HT1080 (cell line): Measurements from ENCODE around the gene IDI1. TPM values are rescaled to one million over a fixed set of nuclear protein-coding genes. Genes with fewer than 3 reads are reported as not detected.
"Not testable (repeated sequence)": the region's sequence is repeated elsewhere in the genome, so short reads cannot be mapped to it uniquely, and the experiment has no call there.

Experiments
- DNase-seq: peaks from one replicate; pipeline ENCODE4 v3.0.0-alpha.2; 2015; ENCODE audit warnings: low read depth
- total RNA-seq: library from RNA; depleted of rRNA; stranded (reverse); fragments of >200 nt; shearing (Covaris generic); gene quantifications from 2 replicates; pipeline ENCODE4 v1.2.3, GENCODE V29; 2014

The IDI1 gene
- total RNA-seq, 1 experiment from 2014 or later, result 125 TPM

DNA sequence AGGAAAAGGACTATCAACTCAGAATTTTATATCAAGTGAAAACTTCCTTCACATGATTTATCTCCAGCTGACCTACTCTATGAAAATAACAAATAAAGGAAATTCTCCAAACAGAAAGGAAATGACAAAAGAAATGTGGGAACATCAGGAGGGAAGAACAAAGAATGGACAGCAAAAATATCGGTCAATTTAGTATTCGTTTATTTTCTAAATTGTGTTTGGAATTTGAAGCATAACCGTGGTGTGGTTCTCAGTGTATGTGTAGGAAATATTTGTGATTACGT lies 16.0 kb upstream of the IDI1 start:
- no peak for DNase-seq

DNA sequence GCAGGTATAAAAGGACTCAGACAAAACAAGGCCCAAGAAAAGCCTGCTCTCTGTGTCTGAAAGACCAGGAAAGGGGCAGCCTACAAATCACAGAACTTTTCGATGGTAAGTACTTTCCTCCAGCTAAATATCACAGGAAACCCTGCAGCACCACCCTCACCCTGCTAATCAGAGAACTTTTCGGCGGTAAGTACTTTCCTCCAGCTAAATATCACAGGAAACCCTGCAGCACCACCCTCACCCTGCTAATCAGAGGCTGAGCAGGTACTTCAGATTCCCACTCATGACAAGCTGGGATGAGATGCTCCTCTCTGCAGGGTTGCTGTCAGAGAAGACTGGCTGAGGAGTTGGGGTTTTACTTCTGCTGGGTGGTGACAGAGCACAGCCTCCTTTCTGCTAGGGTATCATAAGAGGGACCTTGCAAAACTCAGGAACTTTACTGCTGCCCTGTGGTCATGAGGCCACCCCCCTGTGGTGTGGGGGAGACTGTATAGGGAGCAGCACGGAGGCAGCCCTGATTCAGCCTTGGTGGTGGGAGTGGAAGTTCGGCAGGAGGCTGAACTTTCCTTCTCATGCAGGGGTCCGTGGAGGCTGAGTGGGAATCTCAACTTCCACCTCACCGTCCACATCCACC lies 14.4 kb upstream of the IDI1 start:
- DNase-seq, result no peak

DNA sequence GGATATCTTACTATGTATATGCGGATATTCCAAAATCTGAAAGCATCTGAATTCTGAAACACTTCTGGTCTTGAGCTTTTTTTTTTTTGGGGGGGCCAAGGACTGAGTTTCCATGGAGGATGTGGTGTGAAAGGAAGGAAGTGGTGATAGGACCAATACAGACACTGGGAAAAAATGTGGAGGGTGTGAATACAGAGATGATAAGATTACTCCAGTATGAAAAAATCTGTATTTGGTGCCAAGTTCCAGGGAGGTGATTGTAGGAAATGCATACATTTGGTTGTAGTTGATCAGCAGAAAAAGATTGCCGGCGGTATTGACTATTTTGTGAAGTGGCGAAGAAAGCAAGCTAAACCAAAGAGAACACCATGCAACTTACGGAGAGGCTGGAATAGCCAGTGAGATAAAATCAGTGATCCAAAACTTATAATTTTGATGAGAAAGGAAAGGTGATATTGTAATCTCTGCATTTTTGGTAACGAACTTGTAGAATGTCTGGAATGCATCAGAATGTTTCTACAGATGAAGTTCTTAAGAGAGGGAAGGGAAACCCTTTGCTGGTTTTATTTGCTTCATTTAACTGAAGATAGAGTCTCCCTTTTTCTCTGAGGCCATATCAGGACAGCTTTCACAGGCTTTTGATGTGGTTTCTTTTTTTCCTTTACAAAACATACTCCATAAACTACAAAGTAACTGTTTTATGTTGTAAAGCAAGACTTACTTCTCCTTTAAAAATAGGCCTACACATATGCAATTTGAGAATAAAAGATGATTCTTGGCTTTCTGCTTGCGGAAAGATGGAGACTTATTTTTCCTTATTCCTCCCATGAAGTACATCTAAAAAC lies 13.2 kb upstream of the IDI1 start:
- peak; percentile 68 for DNase-seq

DNA sequence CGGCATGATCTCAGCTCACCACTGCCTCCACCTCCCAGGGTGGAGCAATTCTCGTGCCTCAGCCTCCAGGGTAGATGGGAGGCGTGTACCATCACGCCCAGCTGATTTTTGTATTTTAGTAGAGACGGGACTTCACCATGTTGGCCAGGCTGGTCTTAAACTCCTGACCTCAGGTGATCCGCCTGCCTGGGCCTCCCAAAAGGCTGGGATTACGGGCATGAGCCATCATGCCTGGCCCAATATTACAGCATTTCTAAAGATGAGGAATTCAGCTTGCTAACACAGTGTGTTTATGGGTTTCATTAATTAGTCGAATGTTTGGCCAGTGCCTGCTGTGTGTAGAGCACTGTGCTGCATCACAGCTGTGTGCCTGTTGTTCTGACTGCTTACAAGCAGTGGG lies 11.0 kb upstream of the IDI1 start:
- no peak for DNase-seq

DNA sequence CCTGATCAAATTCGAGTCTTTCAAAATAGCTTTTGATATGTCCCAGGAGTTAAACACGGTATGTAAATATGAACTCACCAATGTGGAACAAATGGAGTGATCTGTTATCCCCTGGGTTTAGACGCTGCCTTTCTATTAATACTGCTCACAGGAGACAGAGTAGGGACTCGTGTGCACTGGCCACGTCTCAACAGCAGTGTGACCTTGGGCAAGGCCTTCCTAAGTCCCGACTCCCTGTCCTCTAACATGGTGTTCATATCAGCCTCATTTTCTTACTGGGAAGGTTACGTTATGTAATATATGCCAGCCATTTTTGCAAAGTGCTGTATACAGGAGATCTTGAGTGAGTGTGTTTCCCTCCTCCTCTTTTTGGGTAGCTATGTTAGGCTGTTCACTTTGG lies 9.1 kb upstream of the IDI1 start:
- no peak for DNase-seq

DNA sequence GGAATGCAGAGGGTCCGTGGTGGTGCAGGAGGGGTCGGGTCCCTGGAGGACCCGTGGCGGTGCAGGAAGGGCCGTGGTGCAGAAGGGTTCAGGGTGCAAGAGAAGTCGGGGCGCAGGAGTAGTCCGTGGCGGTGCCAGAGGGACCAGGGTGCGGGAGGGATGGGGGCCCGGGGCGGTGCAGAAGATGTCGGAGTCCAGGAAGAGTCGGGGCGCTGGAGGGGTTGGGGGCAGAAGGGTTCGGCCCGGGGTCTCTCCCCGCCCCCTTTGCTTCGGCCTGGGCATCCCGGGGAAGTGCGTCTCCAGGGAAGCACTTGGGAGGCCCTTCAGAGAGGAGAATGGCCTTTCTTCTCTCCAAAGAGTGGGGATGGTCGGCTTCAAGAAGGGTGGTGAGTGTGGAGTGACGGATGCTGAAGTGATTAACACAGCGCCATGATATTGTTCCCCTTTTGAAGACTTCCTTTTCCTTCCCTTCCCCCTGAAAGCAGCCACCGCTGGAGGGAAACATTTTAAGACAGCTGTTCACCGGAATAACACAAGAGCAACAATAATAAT lies 8.3 kb upstream of the IDI1 start:
- DNase-seq, result peak; percentile 12

GRCh38 chr10:1056326-1057105 lies 7.6 kb upstream of the IDI1 start, which contains the start of gene WDR37:
WDR37 (plus strand) TSS chr10:1056385; CDS start chr10:1072156, 15,771 bp downstream.
- DNase-seq, result peak; percentile 76

GRCh38 chr10:1054684-1055083 lies 5.8 kb upstream of the IDI1 start:
- no peak for DNase-seq

GRCh38 chr10:1050554-1050953 lies 1.6 kb upstream of the IDI1 start:
- peak; percentile 13 for DNase-seq

GRCh38 chr10:1050145-1050544 lies 1.2 kb upstream of the IDI1 start:
- no peak for DNase-seq

DNA sequence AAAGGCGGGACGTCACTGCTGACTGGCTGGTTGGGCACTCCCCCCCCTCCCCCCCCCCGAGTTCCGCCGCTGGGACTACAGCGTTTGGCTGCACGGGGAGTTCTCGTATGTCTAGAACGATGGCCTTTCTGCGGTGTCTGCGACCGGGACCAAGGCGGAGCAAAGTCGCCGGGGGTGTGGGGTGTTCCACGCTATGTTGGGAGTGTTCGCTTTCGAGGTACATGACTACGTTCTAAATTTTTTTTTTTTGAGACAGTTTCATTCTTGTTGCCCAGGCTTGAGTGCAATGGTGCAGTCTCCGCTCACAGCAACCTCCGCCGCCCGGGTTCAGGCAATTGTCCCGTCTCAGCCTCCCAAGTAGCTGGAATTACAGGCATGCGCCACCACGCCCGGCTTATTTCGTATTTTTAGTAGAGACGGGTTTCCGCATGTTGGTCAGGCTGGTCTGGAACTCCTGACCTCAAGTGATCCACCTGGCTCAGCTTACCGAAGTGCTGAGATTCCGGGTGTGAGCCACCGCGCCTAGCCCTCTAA lies 573 bp upstream of the IDI1 start:
- no peak for DNase-seq

- no peak for DNase-seq
These were observed 579 bp downstream of the IDI1 start for GRCh38 chr10:1048349-1048731.

- DNase-seq, result peak; percentile 11
These were observed 982 bp downstream of the IDI1 start for GRCh38 chr10:1047937-1048336.

GRCh38 chr10:1045415-1045814 lies 3.5 kb downstream of the IDI1 start:
- DNase-seq, result no peak

- DNase-seq, result no peak
These were observed 4.0 kb downstream of the IDI1 start for GRCh38 chr10:1044964-1045363.

GRCh38 chr10:1044146-1044545 lies 4.8 kb downstream of the IDI1 start:
- DNase-seq, result no peak

DNA sequence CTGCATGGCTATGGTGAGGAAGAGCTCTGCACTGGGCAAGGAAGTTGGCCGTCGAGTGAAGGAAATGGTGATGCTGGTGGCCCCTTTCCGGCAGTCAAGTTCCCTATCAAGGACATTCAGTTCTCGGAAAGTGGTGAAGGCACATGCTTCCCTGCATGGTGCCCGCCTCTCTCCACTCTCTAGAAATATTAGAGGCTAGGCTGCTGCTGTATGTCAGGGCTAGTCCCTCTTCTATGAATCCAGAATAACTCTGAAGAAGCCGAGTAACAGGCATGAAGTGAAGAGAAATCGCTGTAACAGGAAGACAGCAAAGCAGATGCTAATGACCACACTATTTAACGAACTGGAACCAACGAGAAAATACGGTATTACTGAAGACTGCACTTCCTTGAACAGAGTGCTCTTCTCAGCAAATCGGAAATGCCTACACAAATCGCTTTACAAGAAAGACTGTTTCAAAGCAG lies 5.4 kb downstream of the IDI1 start:
- no peak for DNase-seq

- DNase-seq, result no peak
These were observed 7.4 kb downstream of the IDI1 start for GRCh38 chr10:1041514-1041913.

DNA sequence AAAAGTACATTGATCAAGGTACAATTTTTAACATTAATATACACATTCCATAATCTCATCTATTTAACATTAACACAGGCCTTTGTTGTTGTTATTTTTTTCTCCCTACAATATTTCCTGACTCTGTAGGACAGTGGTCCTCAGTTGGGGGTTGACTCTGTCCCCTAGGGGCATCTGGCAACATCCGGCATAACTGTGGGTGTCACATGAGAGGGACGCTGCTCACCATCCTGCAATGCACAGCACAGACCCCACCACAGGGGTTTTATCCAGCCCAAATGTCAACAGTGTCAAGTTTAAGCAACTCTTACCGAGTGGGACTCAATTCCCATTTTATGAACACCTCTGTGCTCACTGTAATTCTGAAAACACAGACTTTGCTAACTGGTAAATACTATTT lies 8.8 kb downstream of the IDI1 start:
- DNase-seq, result no peak

DNA sequence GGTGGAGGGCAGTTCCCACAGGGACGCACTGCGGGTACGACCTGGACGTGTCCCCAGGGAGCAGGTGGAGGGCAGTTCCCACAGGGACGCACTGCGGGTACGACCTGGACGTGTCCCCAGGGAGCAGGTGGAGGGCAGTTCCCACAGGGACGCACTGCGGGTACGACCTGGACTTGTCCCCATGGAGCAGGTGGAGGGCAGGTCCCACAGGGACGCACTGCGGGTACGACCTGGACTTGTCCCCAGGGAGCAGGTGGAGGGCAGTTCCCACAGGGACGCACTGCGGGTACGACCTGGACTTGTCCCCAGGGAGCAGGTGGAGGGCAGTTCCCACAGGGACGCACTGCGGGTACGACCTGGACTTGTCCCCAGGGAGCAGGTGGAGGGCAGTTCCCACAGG lies 10.2 kb downstream of the IDI1 start:
- DNase-seq, result not testable (repeated sequence)

DNA sequence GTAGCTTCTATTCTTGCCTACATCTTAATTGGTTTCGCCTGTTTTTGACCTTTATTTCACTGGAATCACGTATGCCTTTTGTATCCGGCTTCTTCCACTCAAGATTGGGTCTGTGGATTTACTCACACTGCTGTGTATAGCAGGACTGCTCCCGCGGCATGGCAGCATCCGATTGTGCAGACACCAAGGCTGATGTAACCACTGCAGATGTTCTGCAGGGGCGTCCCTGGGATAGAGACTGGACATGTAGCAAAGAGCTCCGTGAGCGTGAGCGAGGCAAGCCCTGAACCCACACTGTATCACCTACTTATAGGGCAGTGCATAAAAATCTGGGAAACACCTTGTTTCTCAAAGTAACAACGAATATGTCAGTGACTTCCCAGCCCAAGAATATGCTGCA lies 11.8 kb downstream of the IDI1 start:
- DNase-seq, result no peak

- peak; percentile 71 for DNase-seq
These were observed 12.6 kb downstream of the IDI1 start for GRCh38 chr10:1036341-1036791.
